OCI-LY3 (cell line): ENCODE data around the gene SMIM17.
"Not testable (repeated sequence)": the region's sequence is repeated elsewhere in the genome, so short reads cannot be mapped to it uniquely, and the experiment has no call there.

ENCODE experiments used
- CTCF ChIP-seq: fragments of 200-600, 300-600 bp; sonication (generic); IDR thresholded peaks from 2 replicates; pipeline ENCODE4 v1.5.1; 2014; ENCODE audit warnings: antibody characterized with exemption, low read length, low read depth
- EZH2phosphoT487 ChIP-seq: fragments of 200-600 bp; shearing (Covaris generic); IDR thresholded peaks from 2 replicates; pipeline ENCODE4 v1.6.1; 2018; ENCODE audit warnings: antibody characterized with exemption, mixed run types, low read depth

GRCh38 chr19:56672610-56673009 is 29.7 kb downstream of the SMIM17 start:
- TF ChIP-seq CTCF, EZH2phosphoT487: not testable (repeated sequence)
